GM18511 (cell line): ENCODE results near the gene SNRPF.
"Not testable (repeated sequence)": the region's sequence is repeated elsewhere in the genome, so short reads cannot be mapped to it uniquely, and the experiment has no call there.

Source experiments
- ATAC-seq: cut with Tn5 transposase; IDR thresholded peaks from one replicate; pipeline ENCODE4 v1.9.1; 2021; ENCODE audit warnings: mild to moderate bottlenecking, moderate library complexity; ENCODE audit not compliant: unreplicated experiment

Gene SNRPF

GRCh38 chr12:95858451-95859343 is at the start of gene SNRPF:
Gene SNRPF, plus strand, starts transcription at chr12:95858952. Its CDS starts 122 bp downstream, at chr12:95859074.
- ATAC-seq: peak; percentile 99

GRCh38 chr12:95809000-95809680 is 49.6 kb upstream of the SNRPF start:
- ATAC-seq: no peak

- ATAC-seq: no peak
Measured at GRCh38 chr12:95810411-95810810, 48.3 kb upstream of the SNRPF start.

- ATAC-seq: not testable (repeated sequence)
Measured at GRCh38 chr12:95812155-95812554, 46.6 kb upstream of the SNRPF start.

- no peak for ATAC-seq
Measured at GRCh38 chr12:95815632-95816212, 43.0 kb upstream of the SNRPF start.

GRCh38 chr12:95820096-95820703 is 38.6 kb upstream of the SNRPF start:
- ATAC-seq: no peak

GRCh38 chr12:95829395-95829794 is 29.4 kb upstream of the SNRPF start:
- ATAC-seq: no peak

- ATAC-seq: no peak
Measured at GRCh38 chr12:95830335-95831089, 28.2 kb upstream of the SNRPF start.

- ATAC-seq: no peak
Measured at GRCh38 chr12:95834572-95834971, 24.2 kb upstream of the SNRPF start.

GRCh38 chr12:95836185-95836609 is 22.6 kb upstream of the SNRPF start:
- no peak for ATAC-seq

- ATAC-seq: no peak
Measured at GRCh38 chr12:95836630-95837239, 22.0 kb upstream of the SNRPF start.

- ATAC-seq: no peak
Measured at GRCh38 chr12:95837240-95838038, 21.3 kb upstream of the SNRPF start.

GRCh38 chr12:95838125-95838524 is 20.6 kb upstream of the SNRPF start:
- no peak for ATAC-seq

GRCh38 chr12:95842426-95842825 is 16.3 kb upstream of the SNRPF start:
- not testable (repeated sequence) for ATAC-seq

GRCh38 chr12:95848575-95849388 is 10.0 kb upstream of the SNRPF start:
- ATAC-seq: no peak

- ATAC-seq: no peak
Measured at GRCh38 chr12:95851606-95852005, 7.1 kb upstream of the SNRPF start.

GRCh38 chr12:95852133-95852532 is 6.6 kb upstream of the SNRPF start:
- no peak for ATAC-seq

GRCh38 chr12:95857156-95857555 is 1.6 kb upstream of the SNRPF start:
- ATAC-seq: no peak
